ENCODE data around the gene NOB1. TPM values are rescaled to one million over a fixed set of nuclear protein-coding genes. Genes with fewer than 3 reads are reported as not detected.

The NOB1 gene
- total and polyA plus RNA-seq, 8 donors, result 4.9 to 76.4 (median 52.7) TPM

GRCh38 chr16:69707920-69708683, 46.6 kb downstream of the NOB1 start:
- H3K27ac ChIP-seq, result no peak overlapping the region
- no peaks in the 10 kb centered on the region for H3K9me3 ChIP-seq
- DNase-seq, result no peak
- H3K4me3 ChIP-seq, result no peak overlapping the region
- WGBS, 5 donors, result 83 to 90% (median 86%) methylated on average over 10 of the region's 10 CpGs
- H3K27me3 ChIP-seq, result no peaks in the 10 kb centered on the region
- intact Hi-C loops (cut with DNase I; ENCODE audit: low total_unique reads), result no loop called here
- H3K4me1 ChIP-seq, result peaks cover 0 to 49% (median 28%) of the 10 kb centered on the region in 4 donors
- TF ChIP-seq CTCF (IDR thresholded peaks at IDR 0.05), result no peak
- no peak for TF ChIP-seq POLR2A (IDR thresholded peaks at IDR 0.05)
- no peak for TF ChIP-seq POLR2AphosphoS5 (IDR thresholded peaks at IDR 0.05)
- TF ChIP-seq EP300 (IDR thresholded peaks at IDR 0.05), result no peak
- peaks cover 12 to 74% (median 59%) of the 10 kb centered on the region in 4 donors for H3K36me3 ChIP-seq

GRCh38 chr16:69706975-69707340, 47.8 kb downstream of the NOB1 start:
- intact Hi-C loops (cut with DNase I; ENCODE audit: low total_unique reads), result no loop called here

GRCh38 chr16:69706256-69706974, 48.3 kb downstream of the NOB1 start:
- DNase-seq, result peak in 1 of 2 donors; percentile 33
- WGBS, 5 donors, result 30 to 59% (median 45%) methylated on average over 1 of the region's 1 CpG
- Histone ChIP-seq H3K4me1 (peaks cover 0 to 34% (median 19%) of the 10 kb centered on the region in 4 donors), H3K9me3 (no peaks in the 10 kb centered on the region), H3K27me3 (no peaks in the 10 kb centered on the region), H3K4me3 (no peak overlapping the region), H3K27ac (peak overlapping the region in 1 of 5 donors; percentile 7), H3K36me3 (peaks cover 0 to 68% (median 54%) of the 10 kb centered on the region in 4 donors)
- TF ChIP-seq POLR2AphosphoS5 (IDR thresholded peaks at IDR 0.05), result no peak
- intact Hi-C loops (cut with DNase I; ENCODE audit: low total_unique reads), result no loop called here

More at GRCh38 chr16:69706975-69707340, 47.8 kb downstream of the NOB1 start:
- 67 to 92% (median 84%) methylated on average over 2 of the region's 2 CpGs for WGBS, 5 donors
- DNase-seq, result no peak
- no peak for TF ChIP-seq POLR2AphosphoS5 (IDR thresholded peaks at IDR 0.05)
- no peak for TF ChIP-seq EP300 (IDR thresholded peaks at IDR 0.05)
- TF ChIP-seq CTCF (IDR thresholded peaks at IDR 0.05), result no peak
- TF ChIP-seq POLR2A (IDR thresholded peaks at IDR 0.05), result no peak
- Histone ChIP-seq H3K27ac (peak overlapping the region in 1 of 5 donors; percentile 7), H3K36me3 (peaks cover under 1 to 72% (median 54%) of the 10 kb centered on the region in 4 donors), H3K4me3 (no peak overlapping the region), H3K9me3 (no peaks in the 10 kb centered on the region), H3K27me3 (no peaks in the 10 kb centered on the region), H3K4me1 (peaks cover 0 to 39% (median 24%) of the 10 kb centered on the region in 4 donors)

- 83 to 94% (median 90%) methylated on average over 2 of the region's 2 CpGs for WGBS, 5 donors
- H3K4me1 ChIP-seq, result peaks cover 0 to 12% (median 4%) of the 10 kb centered on the region in 4 donors
- no peak overlapping the region for H3K27ac ChIP-seq
- H3K9me3 ChIP-seq, result no peaks in the 10 kb centered on the region
- intact Hi-C loops (cut with DNase I; ENCODE audit: low total_unique reads), result no loop called here
- no peaks in the 10 kb centered on the region for H3K27me3 ChIP-seq
- no peak for TF ChIP-seq EP300 (IDR thresholded peaks at IDR 0.05)
- no peak overlapping the region for H3K4me3 ChIP-seq
- no peak for DNase-seq
- peaks cover 0 to 69% (median 56%) of the 10 kb centered on the region in 4 donors for H3K36me3 ChIP-seq
Measured at GRCh38 chr16:69703638-69704037, 51.1 kb downstream of the NOB1 start.

- peaks cover 7 to 76% (median 56%) of the 10 kb centered on the region in 4 donors for H3K36me3 ChIP-seq
- no peaks in the 10 kb centered on the region for H3K27me3 ChIP-seq
- H3K4me3 ChIP-seq, result no peak overlapping the region
- H3K9me3 ChIP-seq, result no peaks in the 10 kb centered on the region
- intact Hi-C loops (cut with DNase I; ENCODE audit: low total_unique reads), result no loop called here
- TF ChIP-seq POLR2AphosphoS5 (IDR thresholded peaks at IDR 0.05) (no peak), CTCF (IDR thresholded peaks at IDR 0.05) (no peak), EP300 (IDR thresholded peaks at IDR 0.05) (no peak), POLR2A (IDR thresholded peaks at IDR 0.05) (no peak)
- H3K27ac ChIP-seq, result no peak overlapping the region
- peaks cover 0 to 11% (median 4%) of the 10 kb centered on the region in 4 donors for H3K4me1 ChIP-seq
- no peak for DNase-seq
- 72 to 87% (median 84%) methylated on average over 2 of the region's 2 CpGs for WGBS, 5 donors
Measured at GRCh38 chr16:69701866-69702265, 52.9 kb downstream of the NOB1 start.
